Stimulated activated CD8-positive, alpha-beta memory T cell treated with anti-CD3 and anti-CD28 coated beads, Interleukin-2, amount 100 ng/mL, for 1 hour (primary cell): ENCODE measurements around the gene MLXIP.

Experiments used
- DNase-seq, 2 donors: peaks; one replicate each; pipeline ENCODE4 v3.0.0-alpha.2; 2020; ENCODE audit warnings: low read depth in 2 of 2

The MLXIP gene

GRCh38 chr12:122076743-122077495 is 1.6 kb upstream of the MLXIP start:
- DNase-seq, result no peak

- no peak for DNase-seq
Measured at GRCh38 chr12:122079033-122079531, 526 bp downstream of the MLXIP start.

- DNase-seq, result no peak
Measured at GRCh38 chr12:122079532-122080081, 1.1 kb downstream of the MLXIP start.

GRCh38 chr12:122080149-122081082 is 1.9 kb downstream of the MLXIP start:
- DNase-seq, result no peak

GRCh38 chr12:122081083-122081696 is 2.6 kb downstream of the MLXIP start:
- no peak for DNase-seq

- no peak for DNase-seq
Measured at GRCh38 chr12:122081697-122082221, 3.2 kb downstream of the MLXIP start.

- DNase-seq, result no peak
Measured at GRCh38 chr12:122082621-122083356, 4.2 kb downstream of the MLXIP start.

- no peak for DNase-seq
Measured at GRCh38 chr12:122084857-122085405, 6.4 kb downstream of the MLXIP start.

GRCh38 chr12:122085591-122085990 is 7.0 kb downstream of the MLXIP start:
- DNase-seq, result no peak

GRCh38 chr12:122086116-122086515 is 7.6 kb downstream of the MLXIP start:
- DNase-seq, result no peak

- no peak for DNase-seq
Measured at GRCh38 chr12:122086641-122087285, 8.2 kb downstream of the MLXIP start.

- DNase-seq, result no peak
Measured at GRCh38 chr12:122087431-122088178, 9.0 kb downstream of the MLXIP start.

GRCh38 chr12:122088179-122088810 is 9.7 kb downstream of the MLXIP start:
- DNase-seq, result no peak

- no peak for DNase-seq
Measured at GRCh38 chr12:122089077-122089476, 10.5 kb downstream of the MLXIP start.

- DNase-seq, result no peak
Measured at GRCh38 chr12:122090759-122091515, 12.4 kb downstream of the MLXIP start.

GRCh38 chr12:122093098-122093883 is 14.7 kb downstream of the MLXIP start:
- DNase-seq, result no peak

- DNase-seq, result no peak
Measured at GRCh38 chr12:122094137-122094734, 15.7 kb downstream of the MLXIP start.
